GM12878 (cell line): ENCODE results near the gene MRAP2. TPM values are rescaled to one million over a fixed set of nuclear protein-coding genes. Genes with fewer than 3 reads are reported as not detected.
"Not testable (repeated sequence)": the region's sequence is repeated elsewhere in the genome, so short reads cannot be mapped to it uniquely, and the experiment has no call there.

Experiments used
- ATAC-seq: fragments of 200-7000 bp; cut with Tn5 transposase; 3 replicates; pipeline ENCODE4 v1.9.1; 2020; ENCODE audit warnings: mild to moderate bottlenecking, moderate library complexity
- BruUV-seq: library from RNA; stranded (reverse); fragments of 400-500 nt; replicated peaks from 2 replicates; lab custom pipeline; 2021; lab: Mats Ljungman, UMichigan
- CTCF ChIA-PET: fragments of 300-600 bp; sonication (Branson Sonifier 250); formaldehyde crosslinking; extraction: SDS; loops from one replicate; lab custom pipeline; 2021; ENCODE audit warnings: inconsistent platforms; lab: Yijun Ruan, JAX
- POLR2A ChIA-PET: fragments of 350-600 bp; formaldehyde crosslinking; extraction: SDS; loops from one replicate; lab custom pipeline; 2021; ENCODE audit warnings: inconsistent platforms; lab: Charles Lee
- RAD21 ChIA-PET: fragments of 300-600 bp; sonication (Branson Sonifier 250); formaldehyde crosslinking; loops from one replicate; lab custom pipeline; 2023; ENCODE audit warnings: antibody characterized with exemption; ENCODE audit not compliant: unreplicated experiment; lab: Charles Lee
- SMC1A ChIA-PET: fragments of 300-600 bp; sonication (Branson Sonifier 250); formaldehyde crosslinking; loops from one replicate; lab custom pipeline; 2023; ENCODE audit not compliant: unreplicated experiment, uncharacterized antibody; lab: Charles Lee
- DNase-seq: peaks from one replicate; pipeline ENCODE4 v3.0.0-alpha.2; 2011; ENCODE audit warnings: low read depth, low spot score
- FAIRE-seq: peaks from 3 replicates; lab custom pipeline; 2011; peaks lifted over from hg19 to GRCh38; lab: Jason Lieb, UNC
- H2AFZ ChIP-seq: 2 replicates; pipeline ENCODE4 v1.6.0; 2011; ENCODE audit warnings: low read depth, low read length, control low read depth; ENCODE audit not compliant: control insufficient read depth
- H3K27ac ChIP-seq: 2 replicates; pipeline ENCODE4 v1.5.1; 2011; ENCODE audit warnings: control low read depth; ENCODE audit not compliant: control insufficient read depth, insufficient read depth
- H3K27me3 ChIP-seq, 2 experiments: replicated peaks in 1 of 2; 2 replicates each; pipeline versions ENCODE4 v1.6.0 to v1.6.1; 2011; ENCODE audit warnings: low read length in 1 of 2; ENCODE audit not compliant: control insufficient read depth in 2 of 2, insufficient read depth in 2 of 2
- H3K36me3 ChIP-seq, 2 experiments: 2 replicates each; pipeline ENCODE4 v1.5.1; 2011; ENCODE audit warnings: low read length in 1 of 2; ENCODE audit not compliant: control insufficient read depth in 2 of 2, insufficient read depth in 2 of 2
- H3K4me1 ChIP-seq: 2 replicates; pipeline ENCODE4 v1.6.1; 2011; ENCODE audit warnings: mild to moderate bottlenecking, low read length, moderate library complexity, mixed read lengths; ENCODE audit not compliant: control insufficient read depth, insufficient read depth
- H3K4me2 ChIP-seq: 2 replicates; pipeline ENCODE4 v1.6.0; 2011; ENCODE audit warnings: control low read depth; ENCODE audit not compliant: control insufficient read depth, insufficient read depth
- H3K4me3 ChIP-seq: fragments of 200-600 bp; sonication (generic); 2 replicates; pipeline ENCODE4 v1.5.1; 2016
- H3K79me2 ChIP-seq: 2 replicates; pipeline ENCODE4 v1.6.0; 2011; ENCODE audit warnings: low read length; ENCODE audit not compliant: control insufficient read depth, insufficient read depth
- H3K9ac ChIP-seq: 2 replicates; pipeline ENCODE4 v1.8.0; 2011; ENCODE audit warnings: low read length, control low read depth, mixed read lengths; ENCODE audit not compliant: control insufficient read depth, insufficient read depth
- H3K9me3 ChIP-seq: replicated peaks from 3 replicates; pipeline ENCODE4 v1.5.1; 2011; ENCODE audit warnings: mild to moderate bottlenecking, low read length; ENCODE audit not compliant: control insufficient read depth, insufficient read depth
- H4K20me1 ChIP-seq: 2 replicates; pipeline ENCODE4 v1.6.0; 2011; ENCODE audit not compliant: control insufficient read depth, insufficient read depth
- FOS ChIP-seq: IDR thresholded peaks from 3 replicates; pipeline ENCODE4 v1.6.1; 2011; ENCODE audit warnings: borderline replicate concordance; ENCODE audit not compliant: insufficient read length; ENCODE audit errors: extremely low read depth
- HDAC6 ChIP-seq: fragments of 200-600 bp; sonication (generic); IDR thresholded peaks from one replicate; pipeline ENCODE4 v1.8.0; 2017; ENCODE audit warnings: antibody characterized with exemption; ENCODE audit not compliant: unreplicated experiment
- SPI1 ChIP-seq: IDR thresholded peaks from 2 replicates; pipeline ENCODE4 v1.6.1; 2011; ENCODE audit warnings: low read depth, mild to moderate bottlenecking, low read length, moderate library complexity, borderline replicate concordance; ENCODE audit not compliant: insufficient read depth
- TCF12 ChIP-seq: IDR thresholded peaks from 2 replicates; pipeline ENCODE4 v1.6.1; 2011; ENCODE audit warnings: low read depth, mild to moderate bottlenecking, low read length
- ZBTB40 ChIP-seq: fragments of 450-650 bp; IDR thresholded peaks from 2 replicates; pipeline ENCODE4 v1.6.1; 2016; ENCODE audit warnings: mild to moderate bottlenecking, moderate library complexity, borderline replicate concordance
- ZNF384 ChIP-seq: IDR thresholded peaks from 2 replicates; pipeline ENCODE4 v1.6.1; 2012; ENCODE audit warnings: low read depth, mild to moderate bottlenecking, low read length, improper control_type of control experiment, borderline replicate concordance
- ZNF622 ChIP-seq: fragments of 450-650 bp; IDR thresholded peaks from 2 replicates; pipeline ENCODE4 v1.6.1; 2017; ENCODE audit warnings: mild to moderate bottlenecking, inconsistent platforms
- ZSCAN29 ChIP-seq: fragments of 450-650 bp; IDR thresholded peaks from 2 replicates; pipeline ENCODE4 v1.6.1; 2017; ENCODE audit warnings: mild to moderate bottlenecking, moderate library complexity
- WGBS: methylation state at CpG from one replicate; pipeline ENCODE4 v1.1.6; 2016; ENCODE audit warnings: low lambda C conversion rate; ENCODE audit not compliant: insufficient replicate concordance, insufficient coverage; ENCODE audit errors: missing lambda C conversion rate; 5-methylcytosine and 5-hydroxymethylcytosine counted together
- in situ Hi-C: fragments of 300-500 bp; cut with MboI; formaldehyde crosslinking; loops from 9 replicates; pipeline ENCODE4 v1.14.3; 2018; ENCODE audit warnings: mixed read lengths
- intact Hi-C: fragments of 100-400 bp; cut with micrococcal nuclease; formaldehyde crosslinking; loops from one replicate; pipeline ENCODE4 v1.14.2; 2022; ENCODE audit not compliant: unreplicated experiment
- polyA plus RNA-seq, 11 experiments: library from polyadenylated mRNA; depleted of rRNA in 4 of 11; unstranded in 6 of 11; stranded (reverse) in 5 of 11; fragments of >200 nt; fragmentation: Nextera tagmentation in 4 of 11; fragmentation: Illumina TruSeq in 1 of 11; extraction: Ambion mirVana in 4 of 11; extraction: Trizol in 1 of 11; gene quantifications; 1 replicate in 1 of 11; 2 replicates in 10 of 11; pipeline versions ENCODE4 v1.2.1 to v1.2.3, GENCODE V29; 2011 to 2016; ENCODE audit warnings: inconsistent platforms in 2 of 11, missing spikeins in 2 of 11, low read depth in 1 of 11
- total RNA-seq, 4 experiments: library from RNA; depleted of rRNA in 3 of 4; stranded (reverse); fragments of >200 nt in 3 of 4; fragmentation: Illumina TruSeq in 1 of 4; extraction: Trizol in 1 of 4; gene quantifications; 2 replicates each; pipeline versions ENCODE4 v1.2.1 to v1.2.3, GENCODE V29; 2013 to 2021

The MRAP2 gene
- total and polyA plus RNA-seq, 10 of the 15 experiments (the other 5 are each of a cell fraction or from before 2014, with no cell fraction given): not detected

- Histone ChIP-seq H3K4me2 (no peak overlapping the region), H3K4me3 (no peak overlapping the region), H3K79me2 (no peaks in the 10 kb centered on the region), H3K27ac (no peak overlapping the region), H3K9me3 (no peaks in the 10 kb centered on the region), H4K20me1 (no peaks in the 10 kb centered on the region), H2AFZ (no peak overlapping the region), H3K36me3 (no peaks in the 10 kb centered on the region), H3K9ac (no peak overlapping the region), H3K4me1 (no peaks in the 10 kb centered on the region)
- in situ Hi-C loops (no loop called here), intact Hi-C loops (no loop called here)
- 28% methylated on average over 11 of the region's 11 CpGs for WGBS
- ChIA-PET CTCF (interaction anchor here (0.6 to 1.3 kb wide), 2 partner anchors 21 to 152 kb away, joined by 3 read pairs; no protein-coding TSS in a partner anchor), POLR2A (no interaction called here), SMC1A (interaction anchor here (1.2 kb wide), 1 partner anchor 78 kb away, joined by 3 read pairs; no protein-coding TSS in a partner anchor)
- FAIRE-seq: no peak
- BruUV-seq: no TSS peak
- DNase-seq: no peak
- TF ChIP-seq FOS (no peak), TCF12 (no peak), ZSCAN29 (no peak), ZNF384 (no peak), ZNF622 (no peak), ZBTB40 (no peak), SPI1 (no peak), HDAC6 (no peak)
- TF ChIP-seq, all 136 proteins: peak for 0
- no peak for ATAC-seq
- H3K27me3 ChIP-seq: no peaks in the 10 kb centered on the region; a peak in 1 of 4 replicates
- RAD21 ChIA-PET: interaction anchor here (1.5 kb wide), 1 partner anchor 12 kb away, joined by 3 read pairs; no protein-coding TSS in a partner anchor
These were observed 49.2 kb downstream of the MRAP2 start for GRCh38 chr6:84082689-84083265.

- H3K79me2 ChIP-seq, ATAC-seq, POLR2A ChIA-PET, in situ Hi-C loops, FAIRE-seq, H3K9me3 ChIP-seq, BruUV-seq, H3K9ac ChIP-seq, H3K36me3 ChIP-seq, H2AFZ ChIP-seq, RAD21 ChIA-PET, DNase-seq, H3K4me1 ChIP-seq, H4K20me1 ChIP-seq, H3K27me3 ChIP-seq, H3K4me2 ChIP-seq, CTCF ChIA-PET, H3K4me3 ChIP-seq, intact Hi-C loops, H3K27ac ChIP-seq: not testable (repeated sequence)
- SMC1A ChIA-PET: interaction anchor here (1.3 kb wide), 1 partner anchor 15 kb away, joined by 3 read pairs; no protein-coding TSS in a partner anchor
These were observed 51.1 kb downstream of the MRAP2 start for GRCh38 chr6:84084705-84085104.
